ENCODE data around the gene SYF2. TPM values are rescaled to one million over a fixed set of nuclear protein-coding genes. Genes with fewer than 3 reads are reported as not detected.
A peak's percentile ranks its signal among the peaks of the same experiment; 100 is the strongest.
"Not testable (repeated sequence)": the region's sequence is repeated elsewhere in the genome, so short reads cannot be mapped to it uniquely, and the experiment has no call there.

SYF2 gene
- total and polyA plus RNA-seq, 2 donors (not counting 3 experiments of a cell fraction or from before 2014, with no cell fraction given) = 9.3 to 38.0 TPM

DNA sequence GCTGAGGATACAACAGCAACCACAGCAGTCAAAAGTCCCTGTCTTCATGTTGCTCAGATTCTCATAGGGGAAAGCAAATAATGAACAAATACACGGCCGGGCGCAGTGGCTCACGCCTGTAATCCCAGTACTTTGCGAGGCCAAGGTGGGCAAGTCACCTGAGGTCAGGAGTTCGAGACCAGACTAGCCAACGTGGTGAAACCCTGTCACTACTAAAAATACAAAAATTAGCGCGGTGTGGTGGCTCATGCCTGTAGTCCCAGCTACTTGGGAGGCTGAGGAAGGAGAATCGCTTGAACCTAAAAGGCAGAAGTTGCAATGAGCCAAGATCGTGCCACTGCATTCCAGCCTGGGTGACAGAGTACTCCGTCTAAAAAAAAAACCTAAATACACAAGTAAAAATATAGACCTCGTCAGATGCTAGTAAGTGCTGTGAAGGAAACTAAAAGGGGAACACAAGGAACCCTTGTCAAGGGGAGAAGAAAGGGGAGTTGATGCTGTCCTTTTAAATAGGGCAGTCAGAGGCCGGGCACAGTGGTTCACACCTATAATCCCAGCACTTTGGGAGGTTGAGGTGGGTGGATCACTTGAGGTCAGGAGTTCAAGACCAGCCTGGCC lies 36.0 kb upstream of the SYF2 start:
- H4K20me1 ChIP-seq (replicated peaks; ENCODE audit: control insufficient read depth, extremely low read depth, insufficient read depth, low read length); H3K79me2 ChIP-seq (ENCODE audit: control insufficient read depth, insufficient read depth, low read length); DNase-seq (ENCODE audit: low read depth, low spot score); dilution Hi-C loops (cut with MboI; ENCODE audit: extremely low pct_ligation_motif_present, low sequenced_read_pairs); POLR2A ChIA-PET; CTCF ChIA-PET; H3K27me3 ChIP-seq (ENCODE audit: control insufficient read depth in 2 of 2, insufficient read depth in 2 of 2, low read length in 2 of 2); BruUV-seq (replicated peaks); H3K27ac ChIP-seq (ENCODE audit: insufficient read depth, low read depth, low read length); H3K4me1 ChIP-seq (ENCODE audit: control insufficient read depth, extremely low read depth, insufficient read depth, low read length); H3K9ac ChIP-seq (replicated peaks; ENCODE audit: extremely low read depth, insufficient read depth, low read length); FAIRE-seq; H3K9me3 ChIP-seq (replicated peaks; ENCODE audit: control insufficient read depth, insufficient read depth, low read length); H3K9me1 ChIP-seq (replicated peaks; ENCODE audit: control insufficient read depth, extremely low read depth, insufficient read depth, low read length); H3K36me3 ChIP-seq (ENCODE audit: control insufficient read depth in 2 of 2, extremely low read depth in 1 of 2, insufficient read depth in 2 of 2, low read length in 2 of 2); intact Hi-C loops (cut with micrococcal nuclease): not testable (repeated sequence)
- H3K4me3 ChIP-seq (replicated peaks in 1 of 3; ENCODE audit: insufficient read depth in 1 of 3, low read depth in 1 of 3, low read length in 3 of 3) = peak overlapping the region in 1 of 3 experiments; percentile 50
- peak overlapping the region; percentile 86 for H3K4me2 ChIP-seq (ENCODE audit: insufficient read depth, low read length)
- H2AFZ ChIP-seq (ENCODE audit: low read depth, low read length) = peak overlapping the region; percentile 77

DNA sequence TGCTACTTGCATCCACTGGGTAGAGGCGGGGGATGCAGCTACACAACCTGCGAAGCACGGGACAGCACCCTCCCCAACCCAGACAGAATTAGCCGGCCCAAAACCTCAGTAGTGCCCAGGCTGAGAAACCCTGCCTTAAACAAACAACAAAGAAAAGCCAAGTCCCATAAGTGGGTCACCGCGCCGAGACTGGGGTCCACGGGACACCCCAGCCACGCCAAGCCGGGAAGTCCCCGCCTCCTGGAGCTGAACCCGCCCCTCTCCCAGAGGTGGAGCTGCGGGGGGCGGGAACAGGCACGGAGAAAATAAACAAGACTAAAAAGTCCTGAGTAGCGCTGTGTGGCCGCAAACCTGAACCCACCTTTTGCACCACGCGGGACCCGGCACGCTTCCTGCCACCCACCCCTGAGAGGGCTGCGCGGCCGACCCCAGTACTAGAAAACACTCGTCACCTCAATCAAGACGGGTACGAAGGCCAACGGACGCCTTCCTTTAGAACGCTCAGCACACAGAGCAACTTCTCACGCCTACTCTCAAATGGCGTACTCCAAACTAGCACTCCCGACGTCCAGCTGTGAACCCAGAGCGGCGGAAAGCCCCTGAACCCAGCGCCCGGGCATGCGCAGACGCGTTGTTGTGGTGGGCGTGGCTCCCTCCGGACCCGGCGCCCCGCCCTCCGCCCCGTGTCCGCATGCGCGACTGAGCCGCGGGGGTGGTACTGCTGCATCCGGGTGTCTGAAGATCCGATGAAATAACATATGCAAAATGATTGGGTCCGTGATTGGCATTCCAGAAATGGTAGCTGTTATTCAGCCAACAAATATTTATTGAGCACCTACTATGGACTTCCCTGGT lies 35.2 kb upstream of the SYF2 start:
- H3K79me2 ChIP-seq (ENCODE audit: control insufficient read depth, insufficient read depth, low read length); H3K36me3 ChIP-seq (ENCODE audit: control insufficient read depth in 2 of 2, extremely low read depth in 1 of 2, insufficient read depth in 2 of 2, low read length in 2 of 2); H3K9me1 ChIP-seq (replicated peaks; ENCODE audit: control insufficient read depth, extremely low read depth, insufficient read depth, low read length); H3K4me1 ChIP-seq (ENCODE audit: control insufficient read depth, extremely low read depth, insufficient read depth, low read length); H3K9ac ChIP-seq (replicated peaks; ENCODE audit: extremely low read depth, insufficient read depth, low read length); H3K9me3 ChIP-seq (replicated peaks; ENCODE audit: control insufficient read depth, insufficient read depth, low read length); H3K27me3 ChIP-seq (ENCODE audit: control insufficient read depth in 2 of 2, insufficient read depth in 2 of 2, low read length in 2 of 2); CTCF ChIA-PET; intact Hi-C loops (cut with micrococcal nuclease); dilution Hi-C loops (cut with MboI; ENCODE audit: extremely low pct_ligation_motif_present, low sequenced_read_pairs); POLR2A ChIA-PET; H4K20me1 ChIP-seq (replicated peaks; ENCODE audit: control insufficient read depth, extremely low read depth, insufficient read depth, low read length): not testable (repeated sequence)
- H3K4me2 ChIP-seq (ENCODE audit: insufficient read depth, low read length) = peak overlapping the region; percentile 86
- peak overlapping the region; percentile 27 to 56 (median 50) for H3K4me3 ChIP-seq (replicated peaks in 1 of 3; ENCODE audit: insufficient read depth in 1 of 3, low read depth in 1 of 3, low read length in 3 of 3)
- H2AFZ ChIP-seq (ENCODE audit: low read depth, low read length) = peak overlapping the region; percentile 91
- peak; percentile 73 for DNase-seq (ENCODE audit: low read depth, low spot score)
- H3K27ac ChIP-seq (ENCODE audit: insufficient read depth, low read depth, low read length) = peak overlapping the region; percentile 65
- FAIRE-seq = peak; percentile 99
- TSS peak; percentile 67 for BruUV-seq (replicated peaks)

DNA sequence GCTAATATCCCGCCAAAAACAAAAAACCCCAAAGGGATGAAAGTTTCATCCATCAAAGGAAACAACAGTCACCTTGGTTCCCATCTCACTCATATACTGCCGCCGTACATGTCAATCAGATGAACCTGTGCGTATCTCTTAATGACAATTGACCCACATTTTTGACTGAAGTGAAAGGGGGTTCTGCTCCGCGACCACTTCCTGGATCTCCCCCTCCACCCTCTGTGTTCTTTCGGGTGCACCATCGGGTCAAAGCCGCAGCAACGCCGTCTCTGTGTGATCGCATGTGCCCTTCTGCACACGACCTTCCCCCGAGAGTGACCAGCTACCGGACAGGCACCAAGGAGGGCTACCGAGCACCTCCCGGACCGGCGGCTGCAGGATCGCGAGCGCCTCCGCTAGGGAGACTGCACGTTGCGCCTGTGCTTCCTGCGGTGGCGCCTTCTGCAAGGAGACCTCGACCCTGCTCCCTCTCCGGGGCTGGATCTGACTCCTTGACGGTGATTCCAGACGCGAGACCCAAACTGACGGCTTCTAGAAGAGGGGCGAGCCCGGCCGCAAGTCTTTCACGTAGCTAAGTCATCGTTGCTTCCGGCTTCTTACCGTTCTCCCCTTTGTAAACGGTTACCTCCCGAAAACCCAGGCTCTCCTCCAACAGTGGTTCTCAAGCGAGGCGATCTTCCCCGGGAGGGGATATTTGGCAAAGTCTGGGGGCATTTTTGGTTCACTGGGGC lies 34.4 kb upstream of the SYF2 start:
- H3K9me1 ChIP-seq (replicated peaks; ENCODE audit: control insufficient read depth, extremely low read depth, insufficient read depth, low read length); H3K4me1 ChIP-seq (ENCODE audit: control insufficient read depth, extremely low read depth, insufficient read depth, low read length); H3K79me2 ChIP-seq (ENCODE audit: control insufficient read depth, insufficient read depth, low read length); H3K9me3 ChIP-seq (replicated peaks; ENCODE audit: control insufficient read depth, insufficient read depth, low read length); H3K27ac ChIP-seq (ENCODE audit: insufficient read depth, low read depth, low read length); intact Hi-C loops (cut with micrococcal nuclease); POLR2A ChIA-PET; H3K27me3 ChIP-seq (ENCODE audit: control insufficient read depth in 2 of 2, insufficient read depth in 2 of 2, low read length in 2 of 2); BruUV-seq (replicated peaks); DNase-seq (ENCODE audit: low read depth, low spot score); FAIRE-seq; dilution Hi-C loops (cut with MboI; ENCODE audit: extremely low pct_ligation_motif_present, low sequenced_read_pairs); CTCF ChIA-PET; H3K36me3 ChIP-seq (ENCODE audit: control insufficient read depth in 2 of 2, extremely low read depth in 1 of 2, insufficient read depth in 2 of 2, low read length in 2 of 2); H4K20me1 ChIP-seq (replicated peaks; ENCODE audit: control insufficient read depth, extremely low read depth, insufficient read depth, low read length): not testable (repeated sequence)
- peak overlapping the region; percentile 64 for H2AFZ ChIP-seq (ENCODE audit: low read depth, low read length)
- H3K4me2 ChIP-seq (ENCODE audit: insufficient read depth, low read length) = peak overlapping the region; percentile 75
- H3K4me3 ChIP-seq (replicated peaks in 1 of 3; ENCODE audit: insufficient read depth in 1 of 3, low read depth in 1 of 3, low read length in 3 of 3) = peak overlapping the region; percentile 27 to 73 (median 42)
- peak overlapping the region; percentile 16 for H3K9ac ChIP-seq (replicated peaks; ENCODE audit: extremely low read depth, insufficient read depth, low read length)

DNA sequence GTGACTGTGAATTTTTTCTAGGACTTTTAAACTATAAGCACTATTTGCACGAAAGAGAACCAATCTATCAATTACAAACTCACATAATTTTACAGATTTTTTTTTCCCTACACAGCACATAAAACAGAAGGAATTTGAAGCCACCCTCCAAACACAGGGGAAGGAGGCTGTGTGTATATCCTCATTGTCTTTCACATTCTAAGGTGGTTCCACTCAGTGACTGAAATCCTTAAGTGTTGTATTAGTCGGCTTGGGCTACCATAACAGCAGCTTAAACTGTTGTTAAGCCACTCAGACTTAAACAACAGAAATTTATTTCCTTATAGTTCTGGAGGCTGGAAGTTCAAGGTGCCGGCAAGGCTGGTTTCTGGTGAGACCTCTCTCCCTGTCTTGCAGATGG lies 28.0 kb upstream of the SYF2 start:
- H3K9ac ChIP-seq (replicated peaks; ENCODE audit: extremely low read depth, insufficient read depth, low read length); DNase-seq (ENCODE audit: low read depth, low spot score); H3K9me1 ChIP-seq (replicated peaks; ENCODE audit: control insufficient read depth, extremely low read depth, insufficient read depth, low read length); H4K20me1 ChIP-seq (replicated peaks; ENCODE audit: control insufficient read depth, extremely low read depth, insufficient read depth, low read length); BruUV-seq (replicated peaks); H3K4me3 ChIP-seq (replicated peaks in 1 of 3; ENCODE audit: insufficient read depth in 1 of 3, low read depth in 1 of 3, low read length in 3 of 3); H3K4me1 ChIP-seq (ENCODE audit: control insufficient read depth, extremely low read depth, insufficient read depth, low read length); H3K79me2 ChIP-seq (ENCODE audit: control insufficient read depth, insufficient read depth, low read length); dilution Hi-C loops (cut with MboI; ENCODE audit: extremely low pct_ligation_motif_present, low sequenced_read_pairs); FAIRE-seq; H2AFZ ChIP-seq (ENCODE audit: low read depth, low read length); H3K27me3 ChIP-seq (ENCODE audit: control insufficient read depth in 2 of 2, insufficient read depth in 2 of 2, low read length in 2 of 2); H3K36me3 ChIP-seq (ENCODE audit: control insufficient read depth in 2 of 2, extremely low read depth in 1 of 2, insufficient read depth in 2 of 2, low read length in 2 of 2); H3K9me3 ChIP-seq (replicated peaks; ENCODE audit: control insufficient read depth, insufficient read depth, low read length); H3K4me2 ChIP-seq (ENCODE audit: insufficient read depth, low read length); CTCF ChIA-PET: not testable (repeated sequence)
- POLR2A ChIA-PET = interaction anchor here (0.7 kb wide), 1 partner anchor 64 kb away, joined by 3 read pairs; no protein-coding TSS in a partner anchor
- intact Hi-C loops (cut with micrococcal nuclease) = loop anchor here (2.0 to 5.0 kb wide), 2 partner anchors 78 to 262 kb away; partner anchors contain the start of gene TMEM50A
- H3K27ac ChIP-seq (ENCODE audit: insufficient read depth, low read depth, low read length) = peak overlapping the region; percentile 22
